ENCODE results near the gene TCF12. TPM values are rescaled to one million over a fixed set of nuclear protein-coding genes. Genes with fewer than 3 reads are reported as not detected.

Gene TCF12
- total RNA-seq, 2 donors from 2014 or later: 91.8 to 107 TPM

DNA sequence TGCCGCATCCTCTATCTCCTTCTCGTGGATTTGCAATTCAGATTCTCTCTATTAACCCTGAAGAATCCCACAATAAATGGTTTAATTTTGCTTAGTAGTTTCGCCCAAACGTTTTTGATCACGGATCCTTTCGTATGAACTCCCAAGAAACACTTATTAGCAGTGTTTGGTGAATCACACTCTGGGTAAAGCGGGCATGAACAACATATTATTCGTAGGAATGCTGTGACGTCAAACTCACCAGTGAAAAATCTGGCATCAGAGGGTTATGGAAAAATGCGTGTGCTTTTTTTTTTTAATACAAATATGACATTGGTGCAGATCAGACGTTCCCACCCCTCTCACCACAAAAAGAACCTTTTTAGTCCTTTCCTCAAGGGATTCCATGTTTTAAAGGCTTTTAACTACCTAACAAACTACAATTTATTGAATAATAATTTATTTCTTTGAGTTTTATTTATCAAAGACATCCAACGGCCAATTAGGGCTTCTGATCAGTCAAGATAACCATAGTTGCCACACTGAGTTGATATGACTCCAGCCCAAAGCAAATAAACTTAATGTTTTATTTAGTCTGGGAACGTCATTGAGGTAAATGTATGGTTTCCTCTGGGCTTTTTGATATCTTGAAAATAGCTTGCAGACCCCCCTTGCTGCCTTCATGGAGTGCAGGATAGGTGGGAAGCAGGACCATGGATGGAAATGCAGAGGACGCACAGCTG lies 412.3 kb downstream of the TCF12 start:
- ATAC-seq (ENCODE audit: insufficient number of reproducible peaks, low FRiP score, low read depth) (no peak), DNase-seq (ENCODE audit: low spot score) (no peak)
- no peak overlapping the region for H3K4me3 ChIP-seq
- no peaks in the 10 kb centered on the region for H3K36me3 ChIP-seq
- no peaks in the 10 kb centered on the region for H3K4me1 ChIP-seq (ENCODE audit: control insufficient read depth in 1 of 2, low read depth in 2 of 2)
- no peaks in the 10 kb centered on the region for H3K9me3 ChIP-seq
- TF ChIP-seq, protein P1, sequence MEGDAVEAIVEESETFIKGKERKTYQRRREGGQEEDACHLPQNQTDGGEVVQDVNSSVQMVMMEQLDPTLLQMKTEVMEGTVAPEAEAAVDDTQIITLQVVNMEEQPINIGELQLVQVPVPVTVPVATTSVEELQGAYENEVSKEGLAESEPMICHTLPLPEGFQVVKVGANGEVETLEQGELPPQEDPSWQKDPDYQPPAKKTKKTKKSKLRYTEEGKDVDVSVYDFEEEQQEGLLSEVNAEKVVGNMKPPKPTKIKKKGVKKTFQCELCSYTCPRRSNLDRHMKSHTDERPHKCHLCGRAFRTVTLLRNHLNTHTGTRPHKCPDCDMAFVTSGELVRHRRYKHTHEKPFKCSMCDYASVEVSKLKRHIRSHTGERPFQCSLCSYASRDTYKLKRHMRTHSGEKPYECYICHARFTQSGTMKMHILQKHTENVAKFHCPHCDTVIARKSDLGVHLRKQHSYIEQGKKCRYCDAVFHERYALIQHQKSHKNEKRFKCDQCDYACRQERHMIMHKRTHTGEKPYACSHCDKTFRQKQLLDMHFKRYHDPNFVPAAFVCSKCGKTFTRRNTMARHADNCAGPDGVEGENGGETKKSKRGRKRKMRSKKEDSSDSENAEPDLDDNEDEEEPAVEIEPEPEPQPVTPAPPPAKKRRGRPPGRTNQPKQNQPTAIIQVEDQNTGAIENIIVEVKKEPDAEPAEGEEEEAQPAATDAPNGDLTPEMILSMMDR (IDR thresholded peaks at IDR 0.05): no peak
- no peak overlapping the region for H3K27ac ChIP-seq
- no peaks in the 10 kb centered on the region for H3K27me3 ChIP-seq (replicated peaks; ENCODE audit: insufficient read depth)

DNA sequence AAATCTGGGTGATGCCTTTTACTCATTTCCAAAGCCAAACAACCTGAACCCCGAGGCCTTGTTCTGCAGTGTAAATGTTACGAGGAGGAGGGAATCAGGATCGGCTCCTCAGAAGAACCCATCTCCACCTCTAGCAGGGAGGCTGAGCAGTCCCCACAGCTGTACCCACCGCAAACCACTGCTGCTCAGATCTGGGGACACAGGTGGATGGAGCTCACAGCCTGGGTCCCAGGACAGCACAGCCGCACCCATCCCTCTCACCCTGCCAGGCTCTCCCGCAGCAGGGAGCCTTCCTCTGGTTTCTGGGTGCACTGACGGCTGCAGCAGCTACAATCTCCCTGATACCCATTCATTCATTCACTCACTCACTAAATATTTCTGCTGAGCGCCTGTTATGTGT lies 413.9 kb downstream of the TCF12 start:
- DNase-seq (ENCODE audit: low spot score) (no peak), ATAC-seq (ENCODE audit: insufficient number of reproducible peaks, low FRiP score, low read depth) (no peak)
- H3K4me1 ChIP-seq (ENCODE audit: control insufficient read depth in 1 of 2, low read depth in 2 of 2): no peaks in the 10 kb centered on the region
- H3K27ac ChIP-seq: no peak overlapping the region
- TF ChIP-seq, protein P1 (IDR thresholded peaks at IDR 0.05): no peak
- no peaks in the 10 kb centered on the region for H3K9me3 ChIP-seq
- H3K27me3 ChIP-seq (replicated peaks; ENCODE audit: insufficient read depth): no peaks in the 10 kb centered on the region
- no peak overlapping the region for H3K4me3 ChIP-seq
- no peaks in the 10 kb centered on the region for H3K36me3 ChIP-seq

DNA sequence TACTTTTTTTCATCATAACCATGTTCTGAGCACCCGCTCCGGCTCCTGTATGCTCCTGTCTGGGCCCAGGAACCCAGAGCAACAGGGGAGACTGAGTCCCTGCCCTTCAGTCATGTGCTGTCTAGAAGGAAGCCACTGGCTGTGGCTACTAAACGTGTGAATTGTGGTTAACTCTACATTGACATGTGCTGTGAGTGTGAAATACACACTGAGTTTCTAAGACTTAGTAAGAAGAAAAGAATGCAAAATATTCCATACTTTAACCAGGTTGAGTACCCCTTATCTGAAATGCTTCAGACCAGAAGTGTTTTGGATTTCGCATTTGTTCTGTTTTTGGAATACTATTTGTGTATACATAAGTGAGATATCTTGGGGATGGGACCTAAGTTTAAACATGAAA lies 415.0 kb downstream of the TCF12 start:
- DNase-seq (ENCODE audit: low spot score) (no peak), ATAC-seq (ENCODE audit: insufficient number of reproducible peaks, low FRiP score, low read depth) (no peak)
- H3K27ac ChIP-seq: no peak overlapping the region
- no peaks in the 10 kb centered on the region for H3K9me3 ChIP-seq
- no peaks in the 10 kb centered on the region for H3K4me1 ChIP-seq (ENCODE audit: control insufficient read depth in 1 of 2, low read depth in 2 of 2)
- no peaks in the 10 kb centered on the region for H3K36me3 ChIP-seq
- TF ChIP-seq, protein P1 (IDR thresholded peaks at IDR 0.05): no peak
- no peak overlapping the region for H3K4me3 ChIP-seq
- H3K27me3 ChIP-seq (replicated peaks; ENCODE audit: insufficient read depth): no peaks in the 10 kb centered on the region

DNA sequence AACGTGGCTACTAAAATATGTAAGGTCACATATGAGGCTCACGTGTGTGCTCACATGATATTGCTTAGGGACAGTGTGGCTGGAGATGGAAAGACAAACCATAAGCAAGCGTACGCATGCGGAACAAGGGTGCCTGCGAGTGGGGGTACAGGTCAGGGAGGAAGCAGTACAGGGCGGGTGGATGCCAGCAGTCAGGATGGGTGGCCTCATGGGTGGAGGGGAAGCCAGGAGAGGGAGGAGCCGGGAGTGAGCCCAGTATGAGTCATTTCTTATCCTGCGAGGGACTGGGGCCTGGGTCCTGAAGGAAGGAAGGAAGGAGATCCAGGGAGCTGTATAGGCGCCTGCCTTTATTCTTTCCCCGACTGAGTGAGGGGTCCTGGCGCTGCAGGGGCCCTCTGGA lies 415.8 kb downstream of the TCF12 start:
- no peak for DNase-seq (ENCODE audit: low spot score)
- no peak for ATAC-seq (ENCODE audit: insufficient number of reproducible peaks, low FRiP score, low read depth)
- no peaks in the 10 kb centered on the region for H3K27me3 ChIP-seq (replicated peaks; ENCODE audit: insufficient read depth)
- H3K4me1 ChIP-seq (ENCODE audit: control insufficient read depth in 1 of 2, low read depth in 2 of 2): no peaks in the 10 kb centered on the region
- H3K27ac ChIP-seq: no peak overlapping the region
- H3K36me3 ChIP-seq: no peaks in the 10 kb centered on the region
- no peaks in the 10 kb centered on the region for H3K9me3 ChIP-seq
- no peak overlapping the region for H3K4me3 ChIP-seq
- TF ChIP-seq, protein P1 (IDR thresholded peaks at IDR 0.05): no peak

DNA sequence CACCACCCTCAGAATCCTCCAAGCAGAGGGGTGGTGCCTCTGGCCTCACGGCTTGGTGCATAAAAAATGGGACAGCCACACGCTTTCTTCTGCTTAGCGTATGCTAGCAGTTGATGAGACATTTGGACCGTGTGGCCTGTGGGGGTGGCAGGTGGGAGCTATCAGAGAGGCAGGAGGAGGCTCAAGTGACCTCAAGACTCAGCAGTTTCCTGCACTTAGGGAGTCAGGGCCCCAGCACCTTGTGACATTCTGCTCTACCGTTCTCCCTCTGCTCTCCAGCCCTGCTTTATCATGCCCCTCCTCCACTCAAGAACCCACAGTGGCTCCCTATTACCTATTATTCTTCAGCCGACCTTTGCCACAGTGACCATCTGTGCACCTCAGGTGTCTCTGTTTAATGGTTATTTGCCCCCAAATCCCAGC lies 416.9 kb downstream of the TCF12 start:
- no peaks in the 10 kb centered on the region for H3K27me3 ChIP-seq (replicated peaks; ENCODE audit: insufficient read depth)
- no peak overlapping the region for H3K4me3 ChIP-seq
- H3K4me1 ChIP-seq (ENCODE audit: control insufficient read depth in 1 of 2, low read depth in 2 of 2): no peaks in the 10 kb centered on the region
- DNase-seq (ENCODE audit: low spot score) (no peak), ATAC-seq (ENCODE audit: insufficient number of reproducible peaks, low FRiP score, low read depth) (no peak)
- TF ChIP-seq, protein P1 (IDR thresholded peaks at IDR 0.05): no peak
- H3K9me3 ChIP-seq: no peaks in the 10 kb centered on the region
- no peak overlapping the region for H3K27ac ChIP-seq
- H3K36me3 ChIP-seq: no peaks in the 10 kb centered on the region
